ENCODE results near the gene SPDEF.

GRCh38 chr6:34600101-34600500, 44.0 kb upstream of the SPDEF start:
- TF ChIP-seq POLR2A (IDR thresholded peaks at IDR 0.05): no peak
- no peak for TF ChIP-seq CTCF (IDR thresholded peaks at IDR 0.05)
